ENCODE results near the gene SKIL. TPM values are rescaled to one million over a fixed set of nuclear protein-coding genes. Genes with fewer than 3 reads are reported as not detected.
"Not testable (repeated sequence)": the region's sequence is repeated elsewhere in the genome, so short reads cannot be mapped to it uniquely, and the experiment has no call there.

The SKIL gene, protein sequence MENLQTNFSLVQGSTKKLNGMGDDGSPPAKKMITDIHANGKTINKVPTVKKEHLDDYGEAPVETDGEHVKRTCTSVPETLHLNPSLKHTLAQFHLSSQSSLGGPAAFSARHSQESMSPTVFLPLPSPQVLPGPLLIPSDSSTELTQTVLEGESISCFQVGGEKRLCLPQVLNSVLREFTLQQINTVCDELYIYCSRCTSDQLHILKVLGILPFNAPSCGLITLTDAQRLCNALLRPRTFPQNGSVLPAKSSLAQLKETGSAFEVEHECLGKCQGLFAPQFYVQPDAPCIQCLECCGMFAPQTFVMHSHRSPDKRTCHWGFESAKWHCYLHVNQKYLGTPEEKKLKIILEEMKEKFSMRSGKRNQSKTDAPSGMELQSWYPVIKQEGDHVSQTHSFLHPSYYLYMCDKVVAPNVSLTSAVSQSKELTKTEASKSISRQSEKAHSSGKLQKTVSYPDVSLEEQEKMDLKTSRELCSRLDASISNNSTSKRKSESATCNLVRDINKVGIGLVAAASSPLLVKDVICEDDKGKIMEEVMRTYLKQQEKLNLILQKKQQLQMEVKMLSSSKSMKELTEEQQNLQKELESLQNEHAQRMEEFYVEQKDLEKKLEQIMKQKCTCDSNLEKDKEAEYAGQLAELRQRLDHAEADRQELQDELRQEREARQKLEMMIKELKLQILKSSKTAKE
- total RNA-seq, result 34.0 and 40.3 TPM in 2 replicates
- 35.6 TPM for polyA plus RNA-seq (2012)

DNA sequence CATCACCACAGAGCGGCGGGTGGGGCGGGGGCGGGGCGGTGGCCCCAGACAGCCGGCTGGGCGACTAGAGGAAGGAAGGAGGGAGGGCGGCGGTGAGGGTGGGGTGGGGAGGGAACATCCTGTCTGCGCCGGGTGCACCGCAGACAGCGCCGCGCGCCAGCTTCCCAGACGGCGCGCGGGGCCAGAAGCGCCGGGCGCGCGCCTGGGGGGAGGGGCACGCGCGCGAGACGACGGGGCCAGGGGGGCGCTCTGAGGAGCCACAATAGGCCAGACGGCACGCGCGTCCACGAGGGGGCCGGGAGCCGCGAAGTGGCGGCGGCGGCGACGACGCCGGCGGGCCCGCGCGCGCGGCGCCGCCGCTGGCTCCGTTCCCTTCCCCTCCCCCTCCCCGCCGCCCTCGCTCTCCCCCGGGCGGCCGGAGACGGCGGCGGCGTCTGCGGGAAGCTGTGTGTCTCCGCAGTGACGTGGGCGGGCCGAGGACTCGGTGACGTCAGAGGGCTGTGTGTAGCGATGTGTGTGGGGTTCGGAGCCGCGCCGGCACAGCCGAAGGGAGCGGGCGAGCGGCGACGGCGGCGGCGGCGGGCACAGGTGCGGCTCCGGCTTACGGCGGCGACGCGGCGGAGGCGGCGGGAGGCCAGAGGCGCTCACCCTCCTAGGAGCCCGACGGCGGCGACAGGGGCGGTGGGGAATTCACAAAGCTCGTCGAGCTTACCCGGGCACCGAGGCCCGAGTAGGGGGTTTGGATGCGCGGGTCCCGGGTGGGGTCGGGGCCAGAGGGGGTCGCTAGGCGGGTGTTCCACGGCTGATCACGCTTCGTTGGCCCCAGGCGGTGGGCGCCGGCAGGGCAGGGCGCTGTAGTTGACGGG is at the start of gene SKIL:
Gene SKIL, plus strand, starts transcription at position 540 of the 866 bp plus-strand sequence. CDS start 2,617 bp downstream, outside the sequence.
- peak; percentile 96 for DNase-seq (ENCODE audit: low read depth)

- DNase-seq (ENCODE audit: low read depth), result no peak
These were observed 48.5 kb upstream of the SKIL start for GRCh38 chr3:170309046-170309445.

DNA sequence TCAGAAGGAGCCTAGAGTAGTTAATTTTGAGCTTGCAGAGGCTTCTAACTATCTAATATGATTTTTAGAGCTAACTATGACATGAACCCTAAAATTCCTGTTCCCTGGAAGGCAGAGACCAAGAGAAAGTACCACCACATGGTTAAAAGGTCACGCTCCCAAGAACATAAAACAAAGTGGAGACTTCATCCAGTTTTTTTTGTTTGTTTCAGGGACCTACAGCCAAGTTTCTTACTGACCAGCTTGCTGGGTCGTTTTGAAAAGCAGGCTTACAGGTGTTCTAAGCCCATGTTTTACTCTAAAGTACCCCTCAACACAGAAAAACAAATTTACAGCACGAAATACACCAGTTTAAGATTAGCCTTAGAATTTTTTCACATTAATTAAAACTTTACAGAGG is 39.6 kb upstream of the SKIL start:
- DNase-seq (ENCODE audit: low read depth), result no peak

GRCh38 chr3:170320461-170321121 is 36.9 kb upstream of the SKIL start:
- DNase-seq (ENCODE audit: low read depth), result no peak

DNA sequence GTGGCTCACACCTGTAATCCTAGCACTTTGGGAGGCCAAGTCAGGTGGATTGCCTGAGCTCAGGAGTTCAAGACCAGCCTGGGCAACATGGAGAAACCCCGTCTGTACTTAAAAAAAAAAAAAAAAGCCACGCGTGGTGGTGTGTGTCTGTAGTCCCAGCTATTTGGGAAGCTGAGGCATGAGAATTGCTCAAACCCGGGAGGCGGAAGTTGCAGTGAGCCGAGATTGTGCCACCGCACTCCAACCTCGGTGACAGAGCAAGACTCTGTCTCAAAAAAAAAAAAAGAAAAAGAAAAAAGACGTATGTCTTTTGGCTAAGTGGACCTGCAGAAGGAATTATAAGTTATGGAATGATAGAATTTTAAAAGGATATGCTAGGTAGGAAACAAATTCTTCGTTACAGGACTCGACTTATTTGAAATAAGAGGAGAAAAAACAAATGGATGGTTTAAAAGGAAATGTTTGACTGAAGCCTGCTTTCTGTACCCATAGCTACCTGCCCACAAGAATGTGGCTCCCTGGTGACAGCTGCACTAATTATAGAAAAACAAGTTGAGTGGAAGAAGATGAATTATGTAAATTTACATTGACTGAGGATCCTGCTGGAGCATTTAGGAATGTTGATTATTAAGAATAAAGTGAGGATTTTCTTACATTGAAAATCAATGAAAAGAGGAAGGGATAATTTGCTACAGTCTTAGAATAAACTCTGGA is 36.0 kb upstream of the SKIL start:
- peak; percentile 58 for DNase-seq (ENCODE audit: low read depth)

DNA sequence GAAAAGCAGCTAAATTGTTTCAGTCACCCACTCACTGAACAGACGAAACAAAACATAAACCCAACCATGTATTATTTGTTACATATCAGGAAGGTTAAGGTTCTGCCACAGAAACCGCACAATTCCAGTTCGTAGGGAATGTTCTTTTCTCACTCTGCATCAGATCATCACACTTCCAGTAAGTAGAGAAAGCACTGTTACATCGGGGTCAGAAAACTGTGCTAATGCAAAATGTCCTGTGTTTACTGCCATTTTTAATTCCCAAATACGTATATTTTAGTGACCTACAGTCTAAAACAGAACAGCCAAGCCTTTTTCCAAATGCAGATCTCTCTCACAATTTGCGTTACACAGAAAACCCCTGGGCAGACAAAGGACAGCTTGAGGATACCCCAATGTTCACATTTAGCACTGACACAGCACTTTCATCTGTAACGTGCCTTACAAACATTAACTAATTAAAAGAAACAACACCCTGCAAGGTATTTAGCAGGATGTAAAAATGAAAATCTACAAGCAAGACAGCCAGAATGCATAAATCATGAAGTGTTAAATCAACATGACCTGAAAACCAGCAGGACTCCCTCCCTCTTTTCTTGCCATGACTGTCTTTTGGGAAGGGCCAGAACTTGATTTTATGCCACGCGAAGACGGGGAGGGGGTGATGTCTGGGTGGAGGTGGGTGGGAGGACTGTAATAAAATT is 34.8 kb upstream of the SKIL start:
- DNase-seq (ENCODE audit: low read depth), result peak; percentile 34

DNA sequence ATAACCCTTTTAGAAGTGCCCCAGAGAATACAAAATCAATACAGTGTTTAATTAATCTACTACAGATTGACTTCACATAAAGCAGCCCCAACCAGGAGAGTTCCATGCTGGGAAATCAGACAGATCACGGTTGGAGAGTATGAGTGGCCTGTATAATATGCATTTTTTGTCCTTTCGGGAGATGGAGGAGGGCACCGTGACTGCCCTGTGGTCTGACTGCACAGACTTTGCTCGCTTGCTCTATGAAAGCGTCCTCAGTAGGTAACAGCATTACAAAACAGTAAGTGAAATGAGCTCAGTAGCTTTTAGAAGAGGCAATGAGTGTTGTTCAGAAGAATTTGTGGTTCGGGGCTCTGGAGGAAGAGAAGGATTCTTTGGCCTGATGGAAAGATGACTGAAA is 34.2 kb upstream of the SKIL start:
- peak; percentile 55 for DNase-seq (ENCODE audit: low read depth)

DNA sequence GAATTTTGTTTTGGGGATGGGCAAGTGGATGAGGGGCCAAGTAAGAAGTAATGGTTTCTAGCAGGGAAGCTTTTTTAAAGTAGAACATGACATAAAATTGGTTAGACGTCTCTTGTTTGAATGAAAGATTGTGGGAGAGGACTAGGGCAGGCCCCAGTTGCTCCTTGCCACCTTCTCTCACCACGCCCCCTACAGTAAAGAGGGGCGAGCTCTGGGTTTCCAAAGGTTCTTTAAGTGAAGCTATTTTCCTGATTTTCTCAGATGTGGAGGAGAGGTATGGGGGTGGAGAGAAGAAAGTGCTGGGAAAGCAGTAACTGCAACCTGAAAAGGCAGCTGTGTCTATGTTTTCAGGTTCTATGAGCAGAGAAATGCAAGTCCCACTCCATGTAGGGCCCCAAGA is 32.6 kb upstream of the SKIL start:
- DNase-seq (ENCODE audit: low read depth), result no peak

DNA sequence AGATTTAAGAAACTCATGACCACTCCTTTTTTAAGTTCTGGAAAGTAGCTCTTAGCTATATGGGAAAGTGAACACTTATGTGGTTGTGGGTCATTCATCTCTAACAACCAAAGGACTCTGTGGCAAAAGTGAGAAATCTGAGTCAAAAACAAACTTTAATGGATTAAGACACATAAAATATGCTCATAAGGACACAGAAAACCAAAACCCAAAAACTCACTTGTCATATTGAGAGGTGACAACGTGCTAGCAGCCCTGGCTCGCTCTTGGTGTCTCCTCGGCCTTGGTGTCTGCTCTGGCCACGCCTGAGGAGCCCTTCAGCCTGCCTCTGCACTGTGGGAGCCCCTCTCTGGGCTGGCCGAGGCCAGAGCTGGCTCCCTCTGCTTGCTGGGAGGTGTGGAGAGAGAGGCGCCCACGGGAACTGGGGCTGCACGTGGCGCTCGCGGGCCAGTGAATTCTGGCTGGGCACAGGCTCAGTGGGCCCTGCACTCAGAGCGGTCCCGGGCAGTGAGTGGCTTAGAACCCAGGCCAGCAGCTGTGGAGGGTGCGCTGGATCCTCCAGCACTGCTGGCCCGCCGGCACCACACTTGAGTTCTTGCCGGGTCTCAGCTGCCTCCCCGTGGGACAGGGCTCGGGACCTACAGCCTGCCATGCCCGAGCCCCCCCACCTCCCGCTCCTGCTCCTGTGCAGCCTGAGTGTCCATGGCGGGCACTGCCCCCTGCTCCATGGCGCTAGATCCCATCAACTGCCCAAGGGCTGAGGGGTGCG is 30.3 kb upstream of the SKIL start:
- DNase-seq (ENCODE audit: low read depth), result no peak

DNA sequence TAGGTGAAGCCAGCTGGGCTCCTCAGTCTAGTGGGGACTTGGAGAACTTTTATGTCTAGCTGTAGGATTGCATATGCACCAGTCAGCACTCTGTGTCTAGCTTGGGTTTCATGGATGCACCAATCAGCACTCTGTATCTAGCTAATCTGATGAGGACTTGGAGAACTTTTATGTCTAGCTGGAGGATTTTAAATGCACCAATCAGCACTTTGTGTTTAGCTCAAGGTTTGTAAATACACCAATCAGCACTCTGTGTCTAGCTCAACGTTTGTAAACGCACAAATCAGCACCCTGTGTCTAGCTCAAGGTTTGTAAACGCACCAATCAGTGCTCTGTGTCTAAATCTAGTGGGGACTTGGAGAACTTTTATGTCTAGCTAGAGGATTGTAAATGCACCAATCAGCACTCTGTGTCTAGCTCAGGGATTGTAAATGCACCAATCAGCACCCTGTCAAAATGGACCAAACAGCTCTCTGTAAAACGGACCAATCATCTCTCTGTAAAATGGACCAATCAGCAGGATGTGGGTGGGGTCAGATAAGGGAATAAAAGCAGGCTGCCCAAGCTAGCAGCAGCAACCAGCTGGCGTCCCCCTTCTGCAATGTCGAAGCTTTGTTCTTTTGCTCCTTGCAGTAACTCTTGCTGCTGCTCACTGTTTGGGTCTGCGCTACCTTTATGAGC is 29.5 kb upstream of the SKIL start:
- DNase-seq (ENCODE audit: low read depth), result not testable (repeated sequence)

DNA sequence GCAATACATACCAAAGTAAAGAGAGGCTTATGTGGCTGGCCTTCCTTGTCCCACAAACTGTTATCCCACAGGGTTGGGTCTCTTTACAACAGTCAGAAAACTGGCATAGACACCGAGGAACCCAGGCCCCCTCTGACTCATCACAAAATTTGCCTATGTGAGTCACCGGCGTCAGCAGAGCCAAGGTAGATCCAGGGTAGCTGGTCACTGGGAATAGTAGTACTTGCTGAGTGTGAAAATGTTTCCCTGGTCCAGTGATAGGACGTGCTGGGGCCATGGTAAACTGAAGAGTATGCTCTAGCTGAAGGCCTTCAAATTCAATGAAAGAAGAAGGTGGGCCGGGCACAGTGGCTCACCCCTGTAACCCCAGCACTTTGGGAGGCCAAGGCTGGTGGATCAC is 27.1 kb upstream of the SKIL start:
- DNase-seq (ENCODE audit: low read depth), result peak; percentile 24

DNA sequence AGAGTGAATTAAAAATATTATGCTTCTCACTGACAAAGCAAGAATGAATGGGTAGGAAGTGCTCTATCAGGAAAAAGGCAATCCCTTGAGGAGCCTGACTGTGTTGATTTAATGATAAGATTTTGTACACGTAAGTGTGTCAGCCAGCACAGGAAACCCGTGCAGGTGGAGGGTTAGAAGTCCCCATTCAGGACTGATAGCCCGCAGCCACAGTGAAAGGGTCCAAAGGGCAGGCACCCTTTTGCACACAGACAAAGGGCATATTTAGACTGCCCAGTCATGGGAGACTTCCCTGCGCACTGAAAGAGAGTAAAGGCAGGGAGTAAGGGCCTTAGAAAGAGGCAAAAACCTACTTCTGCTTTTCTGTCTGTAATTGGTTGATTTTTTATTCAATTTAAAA is 26.4 kb upstream of the SKIL start:
- DNase-seq (ENCODE audit: low read depth), result no peak

- DNase-seq (ENCODE audit: low read depth), result no peak
These were observed 20.1 kb upstream of the SKIL start for GRCh38 chr3:170337420-170337819.

- DNase-seq (ENCODE audit: low read depth), result no peak
These were observed 18.7 kb upstream of the SKIL start for GRCh38 chr3:170338690-170339340.

GRCh38 chr3:170342273-170342672 is 15.2 kb upstream of the SKIL start:
- not testable (repeated sequence) for DNase-seq (ENCODE audit: low read depth)

DNA sequence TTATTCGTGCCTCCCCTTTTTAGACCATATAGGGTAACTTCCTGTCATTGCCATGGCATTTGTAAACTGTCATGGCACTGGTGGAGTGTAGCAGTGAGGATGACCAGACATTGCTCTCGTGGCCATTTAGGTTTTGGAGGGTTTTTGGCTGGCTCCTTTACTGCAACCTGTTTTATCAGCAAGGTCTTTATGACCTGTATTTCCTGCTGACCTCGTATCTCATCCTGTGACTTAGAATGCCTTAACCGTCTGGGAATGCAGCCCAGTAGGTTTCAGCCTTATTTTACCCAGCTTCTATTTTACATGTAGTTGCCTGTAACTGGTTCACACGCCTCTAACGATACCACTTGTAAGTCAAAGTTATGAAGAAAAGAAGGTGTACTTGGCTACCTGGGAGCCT is 13.7 kb upstream of the SKIL start:
- not testable (repeated sequence) for DNase-seq (ENCODE audit: low read depth)

DNA sequence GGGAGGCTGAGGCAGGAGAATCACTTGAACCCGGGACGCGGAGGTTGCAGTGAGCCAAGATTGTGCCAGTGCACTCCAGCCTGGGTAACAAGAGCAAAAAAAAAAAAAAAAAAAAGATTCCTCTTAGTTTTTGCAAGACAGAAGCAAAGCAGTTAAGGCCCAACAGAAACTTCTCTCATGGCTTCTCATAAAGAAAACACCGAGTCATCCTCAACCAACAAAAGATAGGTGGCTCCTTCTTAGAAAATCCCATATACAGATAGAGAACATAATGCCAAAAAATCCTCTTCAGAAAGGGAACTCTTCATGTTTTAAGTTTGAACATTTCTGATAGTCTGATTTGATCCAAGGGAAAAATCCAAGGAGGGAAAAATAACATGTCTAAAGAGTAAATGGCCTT is 12.5 kb upstream of the SKIL start:
- no peak for DNase-seq (ENCODE audit: low read depth)

All from myocyte (in vitro differentiated cells).